Smooth muscle cell (in vitro differentiated cells): ENCODE results near the gene PIGZ. TPM values are rescaled to one million over a fixed set of nuclear protein-coding genes. Genes with fewer than 3 reads are reported as not detected.

Experiments
- DNase-seq: peaks from one replicate; lab custom pipeline; 2025; ENCODE audit not compliant: unreplicated experiment; lab: John Stamatoyannopoulos, UW
- H2AFZ ChIP-seq: fragments of 200-600 bp; sonication (generic); 2 replicates; pipeline ENCODE4 v1.6.0; 2016; ENCODE audit warnings: antibody characterized with exemption, low read depth, mild to moderate bottlenecking
- H3F3A ChIP-seq: fragments of 200-600 bp; sonication (generic); 2 replicates; pipeline ENCODE4 v1.6.0; 2017; ENCODE audit warnings: antibody characterized with exemption, low read depth
- H3K27ac ChIP-seq: fragments of 200-600 bp; sonication (generic); 2 replicates; pipeline ENCODE4 v1.5.1; 2016; ENCODE audit warnings: low read depth, mild to moderate bottlenecking
- H3K27me3 ChIP-seq: fragments of 200-600 bp; sonication (generic); 2 replicates; pipeline ENCODE4 v1.6.1; 2016; ENCODE audit warnings: low read depth, mild to moderate bottlenecking
- H3K36me3 ChIP-seq: fragments of 200-600 bp; sonication (generic); 2 replicates; pipeline ENCODE4 v1.5.1; 2016; ENCODE audit warnings: low read depth
- H3K4me1 ChIP-seq: fragments of 200-600 bp; sonication (generic); 2 replicates; pipeline ENCODE4 v1.5.1; 2016; ENCODE audit warnings: low read depth
- H3K4me2 ChIP-seq: fragments of 200-600 bp; sonication (generic); 2 replicates; pipeline ENCODE4 v1.6.0; 2016; ENCODE audit warnings: mild to moderate bottlenecking
- H3K4me3 ChIP-seq: fragments of 200-600 bp; sonication (generic); 2 replicates; pipeline ENCODE4 v1.5.1; 2016; ENCODE audit warnings: mild to moderate bottlenecking
- H3K79me2 ChIP-seq: fragments of 200-600 bp; sonication (generic); 2 replicates; pipeline ENCODE4 v1.6.0; 2016; ENCODE audit warnings: low read depth, mild to moderate bottlenecking
- H3K9ac ChIP-seq: fragments of 200-600 bp; sonication (generic); 2 replicates; pipeline ENCODE4 v1.6.0; 2016; ENCODE audit warnings: low read depth
- H3K9me3 ChIP-seq: fragments of 200-600 bp; sonication (generic); replicated peaks from 2 replicates; pipeline ENCODE4 v1.5.1; 2016; ENCODE audit warnings: low read depth
- H4K20me1 ChIP-seq: fragments of 200-600 bp; sonication (generic); 2 replicates; pipeline ENCODE4 v1.6.0; 2016; ENCODE audit warnings: low read depth
- CTCF ChIP-seq: fragments of 200-600 bp; sonication (generic); IDR thresholded peaks from 2 replicates; pipeline ENCODE4 v1.5.1; 2017; ENCODE audit warnings: borderline replicate concordance, mild to moderate bottlenecking, antibody characterized with exemption; ENCODE audit not compliant: insufficient read depth, poor library complexity, severe bottlenecking
- WGBS: methylation state at CpG from one replicate; pipeline ENCODE4 v1.1.7; 2016; ENCODE audit warnings: low lambda C conversion rate; 5-methylcytosine and 5-hydroxymethylcytosine counted together
- polyA plus RNA-seq: library from polyadenylated mRNA; unstranded; fragments of >200 nt; fragmentation: Nextera tagmentation; extraction: Ambion mirVana; gene quantifications from 2 replicates; pipeline ENCODE4 v1.2.1, GENCODE V29; 2016
- total RNA-seq: library from RNA; depleted of rRNA; stranded (reverse); fragments of >200 nt; gene quantifications from 2 replicates; pipeline ENCODE4 v1.2.3, GENCODE V29; 2014

Gene PIGZ
- total and polyA plus RNA-seq, 2 experiments from 2014 or later, result 2.6 to 3.0 TPM

- Histone ChIP-seq H3K9ac (no peak overlapping the region), H3K79me2 (no peaks in the 10 kb centered on the region), H4K20me1 (no peaks in the 10 kb centered on the region), H3K36me3 (peaks cover 6% of the 10 kb centered on the region), H3K27me3 (no peaks in the 10 kb centered on the region), H3K9me3 (no peaks in the 10 kb centered on the region), H3F3A (peaks cover 3% of the 10 kb centered on the region), H3K27ac (no peak overlapping the region), H3K4me2 (no peak overlapping the region), H3K4me3 (no peak overlapping the region), H2AFZ (no peak overlapping the region), H3K4me1 (no peaks in the 10 kb centered on the region)
- no peak for DNase-seq
- TF ChIP-seq CTCF, result no peak
- 96% methylated on average over 3 of the region's 3 CpGs for WGBS
Measured at GRCh38 chr3:196916995-196917394, 51.6 kb downstream of the PIGZ start.

GRCh38 chr3:196916221-196916620 is 52.4 kb downstream of the PIGZ start:
- H3K9ac ChIP-seq, result no peak overlapping the region
- H3K4me1 ChIP-seq, result no peaks in the 10 kb centered on the region
- H3K27me3 ChIP-seq, result no peaks in the 10 kb centered on the region
- WGBS, result 95% methylated on average over 1 of the region's 1 CpG
- no peak overlapping the region for H3K27ac ChIP-seq
- no peak for DNase-seq
- H4K20me1 ChIP-seq, result no peaks in the 10 kb centered on the region
- TF ChIP-seq CTCF, result no peak
- H3K4me2 ChIP-seq, result no peak overlapping the region
- peaks cover 6% of the 10 kb centered on the region for H3K36me3 ChIP-seq
- no peak overlapping the region for H3K4me3 ChIP-seq
- H3K9me3 ChIP-seq, result no peaks in the 10 kb centered on the region
- no peak overlapping the region for H2AFZ ChIP-seq
- no peaks in the 10 kb centered on the region for H3K79me2 ChIP-seq
- H3F3A ChIP-seq, result peaks cover 3% of the 10 kb centered on the region

- no peak overlapping the region for H3K27ac ChIP-seq
- H3K4me2 ChIP-seq, result no peak overlapping the region
- no peak for DNase-seq
- no peak overlapping the region for H2AFZ ChIP-seq
- 98% methylated on average over 3 of the region's 3 CpGs for WGBS
- no peak for TF ChIP-seq CTCF
- H3F3A ChIP-seq, result peaks cover 3% of the 10 kb centered on the region
- no peaks in the 10 kb centered on the region for H3K79me2 ChIP-seq
- H3K27me3 ChIP-seq, result no peaks in the 10 kb centered on the region
- no peaks in the 10 kb centered on the region for H4K20me1 ChIP-seq
- H3K9me3 ChIP-seq, result no peaks in the 10 kb centered on the region
- peaks cover 6% of the 10 kb centered on the region for H3K36me3 ChIP-seq
- no peak overlapping the region for H3K9ac ChIP-seq
- no peak overlapping the region for H3K4me3 ChIP-seq
- no peaks in the 10 kb centered on the region for H3K4me1 ChIP-seq
Measured at GRCh38 chr3:196915375-196915774, 53.3 kb downstream of the PIGZ start.

- 89% methylated on average over 4 of the region's 4 CpGs for WGBS
- Histone ChIP-seq H3F3A (peaks cover 2% of the 10 kb centered on the region), H3K36me3 (peaks cover 6% of the 10 kb centered on the region), H3K9me3 (no peaks in the 10 kb centered on the region), H3K27ac (no peak overlapping the region), H3K79me2 (no peaks in the 10 kb centered on the region), H4K20me1 (no peaks in the 10 kb centered on the region), H3K4me3 (no peak overlapping the region), H3K9ac (no peak overlapping the region), H2AFZ (no peak overlapping the region), H3K4me2 (no peak overlapping the region), H3K4me1 (no peaks in the 10 kb centered on the region), H3K27me3 (no peaks in the 10 kb centered on the region)
- DNase-seq, result no peak
- no peak for TF ChIP-seq CTCF
Measured at GRCh38 chr3:196914866-196915265, 53.8 kb downstream of the PIGZ start.
